Ureter (tissue), 1 donor: ENCODE results near the gene ANKRD27. TPM values are rescaled to one million over a fixed set of nuclear protein-coding genes. Genes with fewer than 3 reads are reported as not detected.

Source experiments
- DNase-seq: peaks from one replicate; pipeline ENCODE4 v3.0.0-alpha.2; 2020; ENCODE audit warnings: low spot score
- total RNA-seq: library from RNA; stranded (reverse); gene quantifications from one replicate; pipeline ENCODE4 v1.2.4, GENCODE V29; 2023
- donor health status: DM: yes; HTN: yes; CAD: no.

ANKRD27 gene
- total RNA-seq, 1 donor from 2014 or later, result 53.7 TPM

- no peak for DNase-seq
Observed at GRCh38 chr19:32555786-32556185, 119.2 kb downstream of the ANKRD27 start.

- no peak for DNase-seq
Observed at GRCh38 chr19:32550666-32551065, 124.3 kb downstream of the ANKRD27 start.

Other genes with a start within 250 kb of the ANKRD27 start
- 71.8 TPM for gene PDCD5, start 94.0 kb downstream of the ANKRD27 start, total RNA-seq
- gene RGS9BP, start 668 bp upstream of the ANKRD27 start, total RNA-seq, result 0.16 TPM
- 17.0 TPM for gene NUDT19, start 16.6 kb upstream of the ANKRD27 start, total RNA-seq
- gene TDRD12, start 44.6 kb upstream of the ANKRD27 start, total RNA-seq, result 0.34 TPM
- gene SLC7A9, start 194.6 kb upstream of the ANKRD27 start, total RNA-seq, result 0.70 TPM